HK-2 (cell line): ENCODE results near the gene MRRF.
"Not testable (repeated sequence)": the region's sequence is repeated elsewhere in the genome, so short reads cannot be mapped to it uniquely, and the experiment has no call there.

Experiments
- DNase-seq: peaks from one replicate; pipeline ENCODE4 v3.0.0-alpha.2; 2018; ENCODE audit not compliant: unreplicated experiment

Gene MRRF

DNA sequence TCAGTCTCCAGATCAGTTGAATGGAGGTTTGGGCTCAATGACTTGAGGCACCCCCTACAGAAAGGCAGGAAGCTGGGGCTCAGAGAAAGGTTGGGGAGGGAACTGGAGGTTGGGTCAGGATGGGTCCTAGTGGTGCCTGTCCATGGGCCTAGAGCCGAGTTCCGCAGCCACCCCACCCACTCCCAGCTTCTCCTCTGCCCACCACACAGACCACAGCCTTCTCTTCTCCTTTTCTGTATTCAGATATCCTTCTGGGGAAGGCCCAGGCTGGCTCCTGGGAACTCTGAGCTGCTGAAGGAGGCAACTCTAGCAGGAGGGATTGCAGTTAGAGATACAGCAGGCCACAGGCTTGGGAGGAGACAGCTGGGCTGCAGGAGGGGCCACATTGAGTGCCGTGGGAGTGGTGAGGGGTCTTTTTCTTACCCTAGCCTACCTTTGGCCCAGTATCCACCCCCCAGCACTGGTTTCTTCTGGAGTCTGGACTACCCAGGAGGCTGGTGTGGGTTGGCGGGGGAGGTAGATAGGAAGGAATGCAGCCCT, 90.7 kb downstream of the MRRF start:
- DNase-seq: no peak

GRCh38 chr9:122356627-122357026, 91.9 kb downstream of the MRRF start:
- DNase-seq: no peak

GRCh38 chr9:122360891-122361290, 96.2 kb downstream of the MRRF start:
- DNase-seq: no peak

DNA sequence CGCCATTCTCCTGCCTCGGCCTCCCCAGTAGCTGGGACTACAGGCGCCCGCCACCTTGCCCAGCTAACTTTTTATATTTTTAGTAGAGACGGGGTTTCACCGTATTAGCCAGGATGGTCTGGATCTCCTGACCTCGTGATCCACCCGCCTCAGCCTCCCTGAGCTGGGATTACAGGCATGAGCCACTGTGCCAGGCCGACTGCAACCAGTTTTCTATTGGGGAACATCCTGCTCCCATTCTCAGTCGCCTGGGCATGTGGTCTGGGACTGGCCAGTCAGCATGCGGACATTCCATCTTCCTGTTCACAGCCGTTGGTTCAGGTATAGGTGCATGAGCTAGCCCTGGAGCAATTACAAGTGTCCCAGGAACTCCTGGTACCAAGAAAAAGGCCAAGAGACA, 98.4 kb downstream of the MRRF start:
- not testable (repeated sequence) for DNase-seq

- DNase-seq: no peak
Observed at GRCh38 chr9:122364117-122364782, 99.6 kb downstream of the MRRF start.

- no peak for DNase-seq
Observed at GRCh38 chr9:122364783-122365150, 100.1 kb downstream of the MRRF start.

DNA sequence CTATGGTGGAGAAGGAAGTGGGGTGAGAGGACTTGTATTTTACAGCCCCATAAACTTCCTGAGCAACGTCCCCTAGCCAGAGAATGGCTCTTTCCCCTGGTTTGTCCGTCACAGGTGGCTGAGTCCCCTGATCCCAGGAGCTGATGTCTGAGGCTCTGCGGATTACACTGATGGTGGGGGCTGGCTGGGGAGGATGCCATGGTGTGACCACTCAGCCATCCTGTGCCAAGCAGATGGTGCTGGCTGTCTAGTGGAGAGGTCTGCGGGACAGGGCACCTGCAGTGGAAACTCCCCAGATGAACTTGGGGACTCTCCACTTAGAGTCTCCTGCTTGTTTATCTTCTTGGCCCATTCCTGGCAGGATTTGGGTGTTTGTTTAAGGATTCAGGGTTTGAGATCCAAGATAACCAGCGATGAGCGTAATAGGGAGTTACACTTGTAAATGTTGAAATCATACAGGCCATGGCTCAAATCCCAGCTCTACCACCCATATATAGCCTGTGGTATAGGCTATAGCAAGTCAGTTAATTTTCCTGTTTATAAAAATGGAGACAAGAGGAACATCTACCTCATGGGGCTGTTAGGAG, 101.5 kb downstream of the MRRF start:
- no peak for DNase-seq

- no peak for DNase-seq
Observed at GRCh38 chr9:122367065-122367464, 102.4 kb downstream of the MRRF start.

GRCh38 chr9:122367774-122368460, 103.2 kb downstream of the MRRF start:
- DNase-seq: no peak

- no peak for DNase-seq
Observed at GRCh38 chr9:122368642-122369041, 104.0 kb downstream of the MRRF start.

DNA sequence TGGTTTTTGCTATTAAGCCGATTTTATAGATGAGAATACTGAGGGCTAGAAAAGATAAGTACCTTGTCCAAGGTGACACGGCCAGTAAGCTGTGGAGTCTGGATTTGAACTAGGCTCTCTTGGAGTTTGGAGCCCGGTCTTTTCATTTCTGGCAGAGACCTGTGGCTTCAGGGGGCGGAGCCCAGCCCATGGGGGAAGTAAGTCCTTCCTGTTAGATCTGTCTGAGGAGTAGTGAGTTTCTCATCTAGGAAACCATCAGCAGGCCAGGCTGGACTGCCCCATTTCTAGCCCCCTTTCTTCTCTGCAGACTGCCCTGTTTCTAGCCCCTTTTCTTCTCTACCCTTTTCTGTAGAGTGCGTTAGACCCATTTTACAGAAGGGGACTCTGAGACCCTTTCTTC, 105.6 kb downstream of the MRRF start:
- DNase-seq: no peak

GRCh38 chr9:122370869-122371755, 106.4 kb downstream of the MRRF start, which contains the start of gene PTGS1:
TSS of gene PTGS1 (plus strand) at chr9:122371024. CDS start at chr9:122371085, 61 bp downstream.
- peak; percentile 20 for DNase-seq

- no peak for DNase-seq
Observed at GRCh38 chr9:122371846-122372245, 107.2 kb downstream of the MRRF start.

GRCh38 chr9:122372856-122373845, 108.5 kb downstream of the MRRF start:
- DNase-seq: no peak

DNA sequence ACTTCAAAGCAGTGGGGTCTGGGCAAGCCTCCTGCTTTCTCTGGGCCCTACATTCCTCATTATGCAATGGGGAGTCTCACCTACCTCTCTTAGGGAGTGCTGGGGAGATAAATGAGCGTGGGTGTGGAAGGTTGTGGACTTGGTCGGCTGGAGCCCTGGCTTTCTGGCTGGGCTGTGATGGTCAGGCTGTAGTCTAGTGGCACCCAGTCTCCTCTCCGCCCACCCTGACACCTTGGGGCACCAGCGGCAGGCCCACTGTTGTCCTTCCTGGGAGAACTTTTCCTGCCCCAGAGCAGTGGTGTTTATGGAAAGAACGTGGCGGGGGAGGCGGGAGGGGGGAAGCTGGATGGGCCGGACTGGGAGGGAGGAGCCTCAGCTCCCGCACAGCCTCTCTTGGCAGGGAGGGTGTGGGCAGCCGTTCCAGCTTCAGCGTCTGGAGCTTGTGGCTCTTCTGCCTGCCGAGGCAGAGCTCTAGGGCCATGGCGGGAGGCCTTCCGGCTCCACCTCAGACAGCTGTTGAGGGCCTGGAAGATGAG, 110.3 kb downstream of the MRRF start:
- no peak for DNase-seq

GRCh38 chr9:122376796-122377195, 112.1 kb downstream of the MRRF start:
- DNase-seq: no peak

- no peak for DNase-seq
Observed at GRCh38 chr9:122377241-122378164, 112.8 kb downstream of the MRRF start.

DNA sequence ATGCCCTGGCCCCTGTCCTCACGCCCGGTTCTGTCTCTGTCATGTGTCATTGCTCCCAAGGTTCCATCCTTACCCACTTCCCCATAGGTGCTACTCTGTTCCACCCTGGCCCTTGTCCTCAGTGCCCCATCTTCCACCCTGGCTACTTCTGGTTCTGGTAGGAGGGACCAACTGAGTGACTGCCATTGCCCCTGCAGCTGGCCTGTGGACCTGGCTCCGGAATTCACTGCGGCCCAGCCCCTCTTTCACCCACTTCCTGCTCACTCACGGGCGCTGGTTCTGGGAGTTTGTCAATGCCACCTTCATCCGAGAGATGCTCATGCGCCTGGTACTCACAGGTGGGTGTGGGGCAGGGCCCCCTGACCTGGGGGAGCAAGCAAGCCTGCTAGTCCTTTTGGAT, 113.6 kb downstream of the MRRF start:
- no peak for DNase-seq

DNA sequence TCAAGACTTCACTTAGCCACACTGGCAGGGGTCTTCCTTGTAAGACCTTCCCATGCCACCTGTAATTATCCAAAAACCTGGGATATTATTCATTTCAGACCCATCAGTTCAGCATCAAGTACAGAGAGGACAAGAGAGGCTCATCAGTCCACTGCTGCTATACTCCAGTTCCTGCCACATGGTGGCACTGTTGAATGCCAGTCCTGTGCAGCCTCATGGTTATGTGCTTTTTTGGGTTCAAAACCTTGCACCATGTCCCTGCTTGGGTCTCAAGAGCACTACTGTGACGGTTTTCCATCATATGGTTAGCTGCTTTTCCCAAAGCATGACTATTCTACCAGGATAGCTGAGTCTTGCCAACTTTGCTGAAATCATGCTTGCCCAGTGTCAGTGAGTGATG, 114.7 kb downstream of the MRRF start:
- DNase-seq: no peak
